IMR-90 (cell line): ENCODE results near the gene DPP10. TPM values are rescaled to one million over a fixed set of nuclear protein-coding genes. Genes with fewer than 3 reads are reported as not detected.

Experiments used
- ATAC-seq: fragments of 200-7000 bp; cut with Tn5 transposase; 2 replicates; pipeline ENCODE4 v1.9.1; 2020; ENCODE audit warnings: low read depth, mild to moderate bottlenecking, moderate library complexity
- BruUV-seq: library from RNA; stranded (reverse); fragments of 400-500 nt; replicated peaks from 2 replicates; lab custom pipeline; 2021; lab: Mats Ljungman, UMichigan
- CTCF ChIA-PET: fragments of 300-600 bp; formaldehyde crosslinking; extraction: SDS; loops from one replicate; lab custom pipeline; 2021; ENCODE audit warnings: antibody characterized with exemption; lab: Yijun Ruan, JAX
- POLR2A ChIA-PET: fragments of 300-600 bp; sonication (Branson Sonifier 250); formaldehyde crosslinking; loops from one replicate; lab custom pipeline; 2022; ENCODE audit warnings: antibody characterized with exemption; ENCODE audit not compliant: unreplicated experiment; lab: Charles Lee
- DNase-seq: peaks from one replicate; pipeline ENCODE4 v3.0.0; 2013
- H2AFZ ChIP-seq: replicated peaks from 2 replicates; pipeline ENCODE3; 2013; ENCODE audit warnings: low read length, mild to moderate bottlenecking; ENCODE audit not compliant: poor library complexity
- H2AK5ac ChIP-seq: 2 replicates; pipeline ENCODE4 v1.6.1; 2013; ENCODE audit warnings: low read depth, low read length, inconsistent platforms
- H2AK9ac ChIP-seq: replicated peaks from 2 replicates; pipeline ENCODE3; 2013; ENCODE audit warnings: mild to moderate bottlenecking, low read depth, low read length, moderate library complexity; ENCODE audit not compliant: poor library complexity
- H2BK120ac ChIP-seq: 2 replicates; pipeline ENCODE4 v1.6.1; 2013; ENCODE audit warnings: low read depth, low read length, inconsistent platforms
- H2BK15ac ChIP-seq: 3 replicates; pipeline ENCODE4 v1.6.1; 2013; ENCODE audit warnings: low read depth, low read length, inconsistent platforms
- H2BK20ac ChIP-seq: 2 replicates; pipeline ENCODE4 v1.6.1; 2013; ENCODE audit warnings: low read depth, mild to moderate bottlenecking, inconsistent platforms, low read length, moderate library complexity
- H2BK5ac ChIP-seq: 2 replicates; pipeline ENCODE4 v1.6.1; 2013; ENCODE audit warnings: mild to moderate bottlenecking, low read depth, low read length, inconsistent platforms; ENCODE audit not compliant: poor library complexity, severe bottlenecking
- H3K14ac ChIP-seq: replicated peaks from 2 replicates; pipeline ENCODE4 v1.6.1; 2013; ENCODE audit warnings: low read depth, low read length, inconsistent platforms
- H3K18ac ChIP-seq: 2 replicates; pipeline ENCODE4 v1.6.1; 2013; ENCODE audit warnings: low read depth, low read length, control low read depth
- H3K23ac ChIP-seq: 2 replicates; pipeline ENCODE4 v1.6.1; 2013; ENCODE audit warnings: low read depth, low read length, inconsistent platforms
- H3K27ac ChIP-seq: 2 replicates; pipeline ENCODE4 v1.5.1; 2013; ENCODE audit warnings: mild to moderate bottlenecking, control low read depth, low read length; ENCODE audit not compliant: insufficient read depth
- H3K27me3 ChIP-seq: 2 replicates; pipeline ENCODE4 v1.6.1; 2013; ENCODE audit warnings: low read length; ENCODE audit not compliant: control insufficient read depth, insufficient read depth
- H3K36me3 ChIP-seq: 2 replicates; pipeline ENCODE4 v1.6.1; 2013; ENCODE audit warnings: low read length, mixed read lengths; ENCODE audit not compliant: control insufficient read depth, insufficient read depth
- H3K4ac ChIP-seq: 2 replicates; pipeline ENCODE4 v1.6.1; 2013; ENCODE audit warnings: low read depth, low read length, inconsistent platforms
- H3K4me1 ChIP-seq: 2 replicates; pipeline ENCODE4 v1.6.1; 2013; ENCODE audit warnings: low read length, mixed read lengths; ENCODE audit not compliant: control insufficient read depth, insufficient read depth
- H3K4me2 ChIP-seq: 2 replicates; pipeline ENCODE4 v1.6.1; 2013; ENCODE audit warnings: low read depth, mild to moderate bottlenecking, control low read depth, low read length, moderate library complexity
- H3K4me3 ChIP-seq: 2 replicates; pipeline ENCODE4 v1.5.1; 2013; ENCODE audit warnings: low read depth, mild to moderate bottlenecking, control low read depth, low read length, moderate library complexity; ENCODE audit not compliant: insufficient read depth
- H3K56ac ChIP-seq: 2 replicates; pipeline ENCODE4 v1.6.1; 2013; ENCODE audit warnings: low read length, inconsistent platforms; ENCODE audit not compliant: insufficient read depth; ENCODE audit errors: extremely low read depth
- H3K79me1 ChIP-seq, 2 experiments: 2 replicates each; pipeline ENCODE4 v1.6.1; 2013; ENCODE audit warnings: low read length in 2 of 2, inconsistent platforms in 1 of 2, low read depth in 1 of 2
- H3K9ac ChIP-seq: 2 replicates; pipeline ENCODE4 v1.6.1; 2013; ENCODE audit warnings: low read depth, low read length, control low read depth
- H3K9me1 ChIP-seq: 2 replicates; pipeline ENCODE4 v1.6.1; 2013; ENCODE audit warnings: low read length, inconsistent platforms; ENCODE audit not compliant: insufficient read depth
- H3K9me3 ChIP-seq: 2 replicates; pipeline ENCODE4 v1.6.1; 2013; ENCODE audit warnings: low read length; ENCODE audit not compliant: control insufficient read depth, insufficient read depth
- H4K20me1 ChIP-seq: 2 replicates; pipeline ENCODE4 v1.6.1; 2013; ENCODE audit warnings: low read length, inconsistent platforms; ENCODE audit not compliant: insufficient read depth
- H4K5ac ChIP-seq: 2 replicates; pipeline ENCODE4 v1.6.1; 2013; ENCODE audit warnings: mild to moderate bottlenecking, low read depth, low read length, control low read depth
- H4K8ac ChIP-seq, 2 experiments: 2 replicates each; pipeline ENCODE4 v1.6.1; 2013; ENCODE audit warnings: low read depth in 2 of 2, low read length in 2 of 2, control low read depth in 1 of 2, inconsistent platforms in 1 of 2
- H4K91ac ChIP-seq: 2 replicates; pipeline ENCODE4 v1.6.1; 2013; ENCODE audit warnings: low read depth, low read length, inconsistent platforms; ENCODE audit not compliant: insufficient read depth
- RCOR1 ChIP-seq: IDR thresholded peaks from 2 replicates; pipeline ENCODE4 v1.6.1; 2012; ENCODE audit warnings: mild to moderate bottlenecking, low read length, improper control_type of control experiment; ENCODE audit not compliant: insufficient replicate concordance
- WGBS, 2 experiments: methylation state at CpG; one replicate each; pipeline versions ENCODE4 v1.1.5 to v1.1.7; 2013; ENCODE audit warnings: missing lambda C conversion rate in 2 of 2; ENCODE audit not compliant: insufficient read length in 1 of 2; ENCODE audit errors: extremely low coverage in 2 of 2; 5-methylcytosine and 5-hydroxymethylcytosine counted together
- dilution Hi-C: fragments of 300-500 bp; cut with HindIII; formaldehyde crosslinking; loops from one replicate; pipeline ENCODE4 v1.14.3; 2018; ENCODE audit warnings: low sequenced_read_pairs; ENCODE audit not compliant: unreplicated experiment
- in situ Hi-C: fragments of 300-500 bp; cut with MboI; formaldehyde crosslinking; loops from 3 replicates; pipeline ENCODE4 v1.14.3; 2019; ENCODE audit warnings: low sequenced_read_pairs, inconsistent platforms, mixed read lengths
- intact Hi-C: fragments of 100-400 bp; cut with micrococcal nuclease; formaldehyde crosslinking; loops from 2 replicates; pipeline ENCODE4 v1.10.0; 2022
- polyA plus RNA-seq, 3 experiments: library from polyadenylated mRNA; depleted of rRNA; stranded (reverse); fragments of >200 nt; gene quantifications; 2 replicates each; pipeline ENCODE4 v1.2.3, GENCODE V29; 2012; ENCODE audit warnings: low replicate concordance in 1 of 3
- total RNA-seq: library from RNA; depleted of rRNA; stranded (reverse); fragments of >200 nt; gene quantifications from 2 replicates; pipeline ENCODE4 v1.2.3, GENCODE V29; 2012

Gene DPP10
- total and polyA plus RNA-seq, 2 of the 4 experiments (the other 2 are of a cell fraction) = not detected

- Histone ChIP-seq H2BK20ac (no peak overlapping the region), H4K8ac (no peak overlapping the region), H2AK9ac (no peak overlapping the region), H3K56ac (no peak overlapping the region), H4K20me1 (no peaks in the 10 kb centered on the region), H3K4me1 (no peaks in the 10 kb centered on the region), H3K9me1 (no peaks in the 10 kb centered on the region), H2BK120ac (no peak overlapping the region), H4K91ac (no peak overlapping the region), H3K36me3 (no peaks in the 10 kb centered on the region), H2BK15ac (no peak overlapping the region), H3K4ac (no peak overlapping the region), H3K4me2 (no peak overlapping the region), H3K9me3 (no peaks in the 10 kb centered on the region), H3K18ac (no peak overlapping the region), H4K5ac (no peak overlapping the region), H2AK5ac (no peak overlapping the region), H3K4me3 (no peak overlapping the region), H3K9ac (no peak overlapping the region), H3K27ac (no peak overlapping the region), H3K79me1 (no peaks in the 10 kb centered on the region), H3K23ac (no peak overlapping the region), H2AFZ (no peak overlapping the region), H2BK5ac (no peak overlapping the region), H3K14ac (no peak overlapping the region), H3K27me3 (no peaks in the 10 kb centered on the region)
- dilution Hi-C loops = no loop called here
- in situ Hi-C loops = no loop called here
- no CpG with 5 or more reads among the region's 2 CpGs for WGBS, 2 experiments
- ChIA-PET CTCF (no interaction called here), POLR2A (no interaction called here)
- intact Hi-C loops = no loop called here
- no peak for TF ChIP-seq RCOR1
- ATAC-seq (no peak), DNase-seq (no peak)
- no TSS peak for BruUV-seq
These were observed 102.6 kb downstream of the DPP10 start for GRCh38 chr2:114545052-114545451.
